Measurements from ENCODE around the gene ATG7. TPM values are rescaled to one million over a fixed set of nuclear protein-coding genes. Genes with fewer than 3 reads are reported as not detected.
A peak's percentile ranks its signal among the peaks of the same experiment; 100 is the strongest.

Gene ATG7
- total RNA-seq, 4 donors from 2014 or later = 49.4 to 145 (median 82.1) TPM

GRCh38 chr3:11554666-11555065, 282.5 kb downstream of the ATG7 start:
- TF ChIP-seq POLR2A (IDR thresholded peaks at IDR 0.05) (no peak), CTCF (IDR thresholded peaks at IDR 0.05) (no peak), POLR2AphosphoS5 (IDR thresholded peaks at IDR 0.05) (no peak), EP300 (IDR thresholded peaks at IDR 0.05) (no peak)
- H3K27me3 ChIP-seq = no peaks in the 10 kb centered on the region
- H3K27ac ChIP-seq = peak overlapping the region; percentile 64
- H3K4me3 ChIP-seq = no peak overlapping the region
- H3K9me3 ChIP-seq = no peaks in the 10 kb centered on the region
- 93% methylated on average over 5 of the region's 12 CpGs for WGBS
- peaks cover 68% of the 10 kb centered on the region for H3K4me1 ChIP-seq
- H3K36me3 ChIP-seq = peaks cover 27% of the 10 kb centered on the region
- no peak for DNase-seq (ENCODE audit: low spot score in 2 of 2)

- no peaks in the 10 kb centered on the region for H3K27me3 ChIP-seq
- DNase-seq (ENCODE audit: low spot score in 2 of 2) = peak in 1 of 2 donors; percentile 52
- peaks cover 33% of the 10 kb centered on the region for H3K36me3 ChIP-seq
- no peaks in the 10 kb centered on the region for H3K9me3 ChIP-seq
- H3K4me1 ChIP-seq = peaks cover 73% of the 10 kb centered on the region
- H3K27ac ChIP-seq = peak overlapping the region; percentile 57
- TF ChIP-seq POLR2A (IDR thresholded peaks at IDR 0.05) (no peak), POLR2AphosphoS5 (IDR thresholded peaks at IDR 0.05) (no peak), EP300 (IDR thresholded peaks at IDR 0.05) (no peak), CTCF (IDR thresholded peaks at IDR 0.05) (no peak)
- WGBS = 70% methylated on average over 10 of the region's 13 CpGs
- H3K4me3 ChIP-seq = no peak overlapping the region
Measured at GRCh38 chr3:11555211-11555782, 283.1 kb downstream of the ATG7 start.

- no peak for TF ChIP-seq CTCF (IDR thresholded peaks at IDR 0.05)
- TF ChIP-seq EP300 (IDR thresholded peaks at IDR 0.05) = no peak
- TF ChIP-seq POLR2A (IDR thresholded peaks at IDR 0.05) = no peak
- no peak for TF ChIP-seq POLR2AphosphoS5 (IDR thresholded peaks at IDR 0.05)
- peaks cover 33% of the 10 kb centered on the region for H3K36me3 ChIP-seq
- peaks cover 80% of the 10 kb centered on the region for H3K4me1 ChIP-seq
- H3K27ac ChIP-seq = peak overlapping the region; percentile 57
- no peaks in the 10 kb centered on the region for H3K27me3 ChIP-seq
- H3K4me3 ChIP-seq = no peak overlapping the region
- DNase-seq (ENCODE audit: low spot score in 2 of 2) = peak in 1 of 2 donors; percentile 64
- no peaks in the 10 kb centered on the region for H3K9me3 ChIP-seq
- 84% methylated on average over 23 of the region's 23 CpGs for WGBS
Measured at GRCh38 chr3:11555881-11556633, 283.9 kb downstream of the ATG7 start.

GRCh38 chr3:11556851-11557644, 284.9 kb downstream of the ATG7 start:
- Histone ChIP-seq H3K4me1 (peaks cover 86% of the 10 kb centered on the region), H3K36me3 (peaks cover 33% of the 10 kb centered on the region)
- TF ChIP-seq CTCF (IDR thresholded peaks at IDR 0.05) = no peak
- TF ChIP-seq POLR2A (IDR thresholded peaks at IDR 0.05) = no peak
- TF ChIP-seq POLR2AphosphoS5 (IDR thresholded peaks at IDR 0.05) = no peak
- no peak for TF ChIP-seq EP300 (IDR thresholded peaks at IDR 0.05)

GRCh38 chr3:11558002-11558401, 285.8 kb downstream of the ATG7 start:
- H3K9me3 ChIP-seq = no peaks in the 10 kb centered on the region
- no peak for TF ChIP-seq POLR2AphosphoS5 (IDR thresholded peaks at IDR 0.05)
- TF ChIP-seq CTCF (IDR thresholded peaks at IDR 0.05) = no peak
- no peak for TF ChIP-seq EP300 (IDR thresholded peaks at IDR 0.05)
- TF ChIP-seq POLR2A (IDR thresholded peaks at IDR 0.05) = no peak
- H3K27ac ChIP-seq = peak overlapping the region; percentile 57
- DNase-seq (ENCODE audit: low spot score in 2 of 2) = peak in 1 of 2 donors; percentile 59
- H3K4me1 ChIP-seq = peaks cover 93% of the 10 kb centered on the region
- H3K36me3 ChIP-seq = peaks cover 42% of the 10 kb centered on the region
- no peak overlapping the region for H3K4me3 ChIP-seq
- no peaks in the 10 kb centered on the region for H3K27me3 ChIP-seq
- WGBS = 37% methylated on average over 13 of the region's 13 CpGs

More at GRCh38 chr3:11556851-11557644, 284.9 kb downstream of the ATG7 start:
- no peak overlapping the region for H3K4me3 ChIP-seq
- DNase-seq (ENCODE audit: low spot score in 2 of 2) = peak in 1 of 2 donors; percentile 70
- H3K27ac ChIP-seq = peak overlapping the region; percentile 57
- no peaks in the 10 kb centered on the region for H3K27me3 ChIP-seq
- no peaks in the 10 kb centered on the region for H3K9me3 ChIP-seq
- WGBS = 46% methylated on average over 16 of the region's 16 CpGs
